ENCODE measurements around the gene CRB2. TPM values are rescaled to one million over a fixed set of nuclear protein-coding genes. Genes with fewer than 3 reads are reported as not detected.

Gene CRB2
- total RNA-seq, 6 experiments from 2014 or later, result not detected

- ATAC-seq (no peak), DNase-seq (peak in 1 of 3 donors; percentile 7)
- Histone ChIP-seq H3K27me3 (no peaks in the 10 kb centered on the region), H3K36me3 (peaks cover 0 to 5% (median 0%) of the 10 kb centered on the region in 4 donors), H3K9me3 (no peaks in the 10 kb centered on the region), H3K4me3 (no peak overlapping the region), H3K27ac (no peak overlapping the region), H3K4me1 (no peaks in the 10 kb centered on the region)
- WGBS (ENCODE audit: insufficient coverage, low coverage, low lambda C conversion rate, missing lambda C conversion rate), result 61% methylated on average over 2 of the region's 2 CpGs
- no peak for TF ChIP-seq POLR2A (IDR thresholded peaks at IDR 0.05)
- TF ChIP-seq, protein P1, sequence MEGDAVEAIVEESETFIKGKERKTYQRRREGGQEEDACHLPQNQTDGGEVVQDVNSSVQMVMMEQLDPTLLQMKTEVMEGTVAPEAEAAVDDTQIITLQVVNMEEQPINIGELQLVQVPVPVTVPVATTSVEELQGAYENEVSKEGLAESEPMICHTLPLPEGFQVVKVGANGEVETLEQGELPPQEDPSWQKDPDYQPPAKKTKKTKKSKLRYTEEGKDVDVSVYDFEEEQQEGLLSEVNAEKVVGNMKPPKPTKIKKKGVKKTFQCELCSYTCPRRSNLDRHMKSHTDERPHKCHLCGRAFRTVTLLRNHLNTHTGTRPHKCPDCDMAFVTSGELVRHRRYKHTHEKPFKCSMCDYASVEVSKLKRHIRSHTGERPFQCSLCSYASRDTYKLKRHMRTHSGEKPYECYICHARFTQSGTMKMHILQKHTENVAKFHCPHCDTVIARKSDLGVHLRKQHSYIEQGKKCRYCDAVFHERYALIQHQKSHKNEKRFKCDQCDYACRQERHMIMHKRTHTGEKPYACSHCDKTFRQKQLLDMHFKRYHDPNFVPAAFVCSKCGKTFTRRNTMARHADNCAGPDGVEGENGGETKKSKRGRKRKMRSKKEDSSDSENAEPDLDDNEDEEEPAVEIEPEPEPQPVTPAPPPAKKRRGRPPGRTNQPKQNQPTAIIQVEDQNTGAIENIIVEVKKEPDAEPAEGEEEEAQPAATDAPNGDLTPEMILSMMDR (IDR thresholded peaks at IDR 0.05), result no peak
- intact Hi-C loops (cut with DNase I), result no loop called here
Measured at GRCh38 chr9:123426406-123426805, 70.4 kb downstream of the CRB2 start.

MicroRNAs within 50 kb of the gene (microRNA counts, 767-probe panel; counts per million panel counts)
- microRNA hsa-miR-601, result 237 counts per million

Small RNA genes lying within 50 kb of the gene (microRNA-seq; reads per million reads assigned to microRNA genes)
- 0 reads per million in 2 donors for gene MIR601

Small RNA genes lying within 50 kb of the gene (small RNA-seq; reads per million reads assigned to genes)
- 0 reads per million in 2 experiments for gene MIR601

Other genes with a start within 250 kb of the CRB2 start
- gene STRBP, start 87.6 kb upstream of the CRB2 start, total RNA-seq, result 10 to 100 TPM in 1 of 6 experiments, 1 to 10 TPM in 5; 5.3 to 10.2 (median 8.3) TPM